K562 (cell line): ENCODE measurements around the gene NRROS. TPM values are rescaled to one million over a fixed set of nuclear protein-coding genes. Genes with fewer than 3 reads are reported as not detected.

Experiments
- ATAC-seq: fragments of 200-7000 bp; cut with Tn5 transposase; 3 replicates; pipeline ENCODE4 v1.9.1; 2020; ENCODE audit warnings: moderate library complexity
- Bru-seq: library from RNA; stranded (reverse); fragments of 400-500 nt; gene quantifications from one replicate; lab custom pipeline; 2021; lab: Mats Ljungman, UMichigan
- BruChase-seq, 2 experiments: library from RNA; stranded (reverse); fragments of 400-500 nt; gene quantifications; one replicate each; lab custom pipeline; 2021; lab: Mats Ljungman, UMichigan
- BruUV-seq: library from RNA; stranded (reverse); fragments of 400-500 nt; replicated peaks from 2 replicates; lab custom pipeline; 2021; lab: Mats Ljungman, UMichigan
- CTCF ChIA-PET: fragments of 300-600 bp; formaldehyde crosslinking; extraction: SDS; loops from one replicate; lab custom pipeline; 2021; ENCODE audit warnings: low intra/inter-chr PET ratio; lab: Yijun Ruan, JAX
- POLR2A ChIA-PET: fragments of 300-600, 350-650 bp; sonication (Branson Sonifier 250); formaldehyde crosslinking; extraction: SDS; loops from one replicate; lab custom pipeline; 2021; ENCODE audit warnings: antibody characterized with exemption, inconsistent platforms; lab: Yijun Ruan, JAX
- DNase-seq, 4 experiments: peaks; one replicate each; pipeline versions ENCODE4 v3.0.0 to v3.0.0-alpha.2; 2011 to 2018; ENCODE audit warnings: low spot score in 3 of 4, mixed read lengths in 3 of 4; ENCODE audit errors: extremely low read depth in 1 of 4
- FAIRE-seq: peaks from 2 replicates; lab custom pipeline; 2011; peaks lifted over from hg19 to GRCh38; lab: Jason Lieb, UNC
- H2AFZ ChIP-seq: 2 replicates; pipeline ENCODE4 v1.6.0; 2011; ENCODE audit warnings: low read depth, low read length, control low read depth, inconsistent platforms
- H3K27ac ChIP-seq: fragments of 200-600 bp; 3 replicates; pipeline ENCODE4 v1.8.0; 2011; ENCODE audit warnings: low read depth, mild to moderate bottlenecking, control low read depth, inconsistent platforms, low read length, moderate library complexity, mixed read lengths; ENCODE audit errors: extremely low read depth
- H3K27me3 ChIP-seq, 2 experiments: fragments of 300-600 bp in 1 of 2; 2 replicates in 1 of 2; 3 replicates in 1 of 2; pipeline versions ENCODE4 v1.6.0 to v1.8.0; 2011; ENCODE audit warnings: inconsistent platforms in 2 of 2, low read length in 2 of 2, mild to moderate bottlenecking in 1 of 2, mixed read lengths in 1 of 2, moderate library complexity in 1 of 2; ENCODE audit not compliant: control insufficient read depth in 2 of 2, insufficient read depth in 2 of 2
- H3K36me3 ChIP-seq: fragments of 300-600 bp; 3 replicates; pipeline ENCODE4 v1.8.0; 2011; ENCODE audit warnings: mild to moderate bottlenecking, low read length, inconsistent platforms; ENCODE audit not compliant: control insufficient read depth, insufficient read depth
- H3K4me1 ChIP-seq, 2 experiments: fragments of 200-600 bp in 1 of 2; replicated peaks in 1 of 2; 2 replicates in 1 of 2; 3 replicates in 1 of 2; pipeline versions ENCODE4 v1.5.1 to v1.8.0; 2011; ENCODE audit warnings: inconsistent platforms in 2 of 2, low read length in 2 of 2, mild to moderate bottlenecking in 1 of 2, mixed read lengths in 1 of 2, moderate library complexity in 1 of 2; ENCODE audit not compliant: control insufficient read depth in 2 of 2, insufficient read depth in 2 of 2
- H3K4me2 ChIP-seq: 2 replicates; pipeline ENCODE4 v1.6.1; 2011; ENCODE audit warnings: low read length, control low read depth, inconsistent platforms, mixed read lengths; ENCODE audit not compliant: insufficient read depth
- H3K4me3 ChIP-seq: fragments of 200-600 bp; sonication (generic), shearing (Covaris generic); 2 replicates; pipeline ENCODE4 v1.5.1; 2016; ENCODE audit warnings: control low read depth, inconsistent platforms
- H3K79me2 ChIP-seq: fragments of 200-600 bp; 3 replicates; pipeline ENCODE4 v1.8.0; 2011; ENCODE audit warnings: low read length, inconsistent platforms; ENCODE audit not compliant: control insufficient read depth, insufficient read depth
- H3K9ac ChIP-seq, 2 experiments: 2 replicates each; pipeline versions ENCODE4 v1.6.0 to v1.6.1; 2011; ENCODE audit warnings: low read depth in 2 of 2, low read length in 2 of 2, control low read depth in 1 of 2, inconsistent platforms in 1 of 2, mild to moderate bottlenecking in 1 of 2, mixed read lengths in 1 of 2; ENCODE audit not compliant: insufficient read depth in 1 of 2
- H3K9me1 ChIP-seq: one replicate; pipeline ENCODE4 v1.6.0; 2011; ENCODE audit warnings: inconsistent platforms, mild to moderate bottlenecking, low read length, moderate library complexity; ENCODE audit not compliant: control insufficient read depth, insufficient read depth
- H3K9me3 ChIP-seq: replicated peaks from 2 replicates; pipeline ENCODE4 v1.5.1; 2011; ENCODE audit warnings: low read depth, low read length, inconsistent platforms; ENCODE audit not compliant: control insufficient read depth, insufficient read depth
- H4K20me1 ChIP-seq: replicated peaks from 2 replicates; pipeline ENCODE4 v1.6.1; 2011; ENCODE audit warnings: low read length, inconsistent platforms, mixed read lengths; ENCODE audit not compliant: control insufficient read depth, insufficient read depth
- EHMT2 ChIP-seq: fragments of 450-650 bp; IDR thresholded peaks from 2 replicates; pipeline ENCODE4 v1.6.1; 2018; ENCODE audit warnings: antibody characterized with exemption
- HSF4 ChIP-seq: fragments of 250-450 bp; sonication (Bioruptor Pico); IDR thresholded peaks from 2 replicates; pipeline ENCODE4 v2.1.2; 2022; ENCODE audit warnings: mild to moderate bottlenecking, moderate library complexity, borderline replicate concordance
- ID3 ChIP-seq, 2 experiments: fragments of 250-450 bp in 1 of 2; fragments of 450-650 bp in 1 of 2; sonication (Bioruptor Pico) in 1 of 2; IDR thresholded peaks; 2 replicates each; pipeline versions ENCODE4 v1.6.1 to v1.8.0; 2016 to 2021; ENCODE audit warnings: mild to moderate bottlenecking in 2 of 2, moderate library complexity in 2 of 2, missing compliant biosample characterization in 1 of 2, missing genetic modification characterization in 1 of 2
- NONO ChIP-seq, 2 experiments: fragments of 200-400 bp in 1 of 2; fragments of 450-650 bp in 1 of 2; formaldehyde crosslinking in 1 of 2; IDR thresholded peaks; 2 replicates each; pipeline ENCODE4 v1.6.1; 2017; ENCODE audit warnings: low read depth in 2 of 2, mild to moderate bottlenecking in 2 of 2, moderate library complexity in 2 of 2, low read length in 1 of 2
- PTBP1 ChIP-seq: fragments of 200-400 bp; formaldehyde crosslinking; IDR thresholded peaks from 2 replicates; pipeline ENCODE4 v1.6.1; 2017; ENCODE audit warnings: low read depth, low read length
- SOX6 ChIP-seq: fragments of 450-650 bp; IDR thresholded peaks from 2 replicates; pipeline ENCODE4 v1.6.1; 2014; ENCODE audit warnings: mild to moderate bottlenecking
- TCFL5 ChIP-seq: fragments of 250-450 bp; sonication (Bioruptor Pico); conservative IDR thresholded peaks from 2 replicates; pipeline ENCODE4 v1.6.1; 2021; ENCODE audit warnings: mild to moderate bottlenecking, moderate library complexity, matching md5 sums
- ZNF277 ChIP-seq: fragments of 250-450 bp; sonication (Bioruptor Pico); IDR thresholded peaks from 2 replicates; pipeline ENCODE4 v1.8.0; 2022; ENCODE audit warnings: inconsistent platforms, mild to moderate bottlenecking, moderate library complexity, borderline replicate concordance
- ZNF518B ChIP-seq: fragments of 250-450 bp; sonication (Bioruptor Pico); IDR thresholded peaks from 2 replicates; pipeline ENCODE4 v1.5.0; 2021; ENCODE audit warnings: mild to moderate bottlenecking, moderate library complexity
- WGBS: fragments of 100-300 bp; shearing (Covaris generic); methylation state at CpG from one replicate; pipeline ENCODE4 v1.1.6; 2016; ENCODE audit warnings: low coverage, mixed read lengths; ENCODE audit not compliant: insufficient coverage; ENCODE audit errors: missing lambda C conversion rate; 5-methylcytosine and 5-hydroxymethylcytosine counted together
- in situ Hi-C: fragments of 300-500 bp; cut with MboI; formaldehyde crosslinking; loops from 4 replicates; pipeline ENCODE4 v1.15.0; 2018; ENCODE audit warnings: inconsistent platforms, mixed read lengths
- intact Hi-C: fragments of 100-400 bp; cut with micrococcal nuclease; formaldehyde crosslinking; loops from 2 replicates; pipeline ENCODE4 v1.14.2; 2022
- long read RNA-seq, 3 experiments: library from polyadenylated mRNA in 2 of 3; library from RNA in 1 of 3; unstranded in 2 of 3; stranded (forward) in 1 of 3; transcript quantifications; one replicate each; pipeline ENCODE4 v2.0.0, GENCODE V29; 2019 to 2022
- polyA minus RNA-seq, 3 experiments: library from RNA; depleted of rRNA, polyadenylated mRNA; stranded (reverse); fragments of >200 nt; gene quantifications; 2 replicates each; pipeline ENCODE4 v1.2.3, GENCODE V29; 2011
- polyA plus RNA-seq, 8 experiments: library from polyadenylated mRNA; depleted of rRNA in 4 of 8; stranded (reverse) in 5 of 8; unstranded in 3 of 8; fragments of >200 nt; fragmentation: Nextera tagmentation in 2 of 8; fragmentation: Illumina TruSeq in 1 of 8; extraction: Ambion mirVana in 2 of 8; extraction: Trizol in 1 of 8; gene quantifications; 2 replicates each; pipeline versions ENCODE4 v1.2.1 to v1.2.3, GENCODE V29; 2011 to 2014; ENCODE audit warnings: inconsistent platforms in 1 of 8, missing spikeins in 1 of 8
- total RNA-seq, 7 experiments: library from RNA; depleted of rRNA in 6 of 7; stranded (reverse); fragments of >200 nt in 6 of 7; fragmentation: Illumina TruSeq in 2 of 7; extraction: Trizol in 2 of 7; gene quantifications; 2 replicates each; pipeline versions ENCODE4 v1.2.1 to v1.2.3, GENCODE V29; 2011 to 2021; ENCODE audit warnings: low replicate concordance in 1 of 7

Gene NRROS
- total RNA-seq (2011; cell fraction: chromatin; rRNA removed; ENCODE audit: low replicate concordance) = 7.2 and 22.0 TPM in 2 replicates
- 15.8 and 20.0 TPM in 2 replicates for total RNA-seq (2011; cell fraction: nucleolus; rRNA removed)
- 8.9 and 10.3 TPM in 2 replicates for total RNA-seq (2011; cell fraction: nucleoplasm; rRNA removed)
- 4.6 and 6.9 TPM in 2 replicates for total RNA-seq (2014; rRNA removed)
- 1.2 and 2.1 TPM in 2 replicates for total RNA-seq (2014; rRNA removed; fragmentation: Illumina TruSeq; extraction: Trizol)
- 3.7 and 3.8 TPM in 2 replicates for total RNA-seq (2015; rRNA removed; fragmentation: Illumina TruSeq; extraction: Trizol)
- 13.0 and 13.8 TPM in 2 replicates for total RNA-seq (2021)
- polyA plus RNA-seq (2011; rRNA removed) = 2.2 and 7.1 TPM in 2 replicates
- 2.7 and 5.0 TPM in 2 replicates for polyA plus RNA-seq (2011; cell fraction: cytosol; rRNA removed)
- polyA plus RNA-seq (2011; cell fraction: nucleus; rRNA removed) = 5.4 and 8.2 TPM in 2 replicates
- polyA plus RNA-seq (2012) = 16.4 and 25.4 TPM in 2 replicates
- 5.4 and 8.9 TPM in 2 replicates for polyA plus RNA-seq (2014; fragmentation: Illumina TruSeq; extraction: Trizol)
- under 1 TPM; 0.34 to 0.35 TPM for polyA plus RNA-seq (2014; fragmentation: Nextera tagmentation; extraction: Ambion mirVana)
- polyA plus RNA-seq (2014; rRNA removed) = 4.6 and 6.4 TPM in 2 replicates
- 3.0 and 3.7 TPM in 2 replicates for polyA minus RNA-seq (2011; rRNA and poly(A)+ RNA removed)
- 5.2 and 6.3 TPM in 2 replicates for polyA minus RNA-seq (2011; cell fraction: cytosol; rRNA and poly(A)+ RNA removed)
- 2.1 and 4.6 TPM in 2 replicates for polyA minus RNA-seq (2011; cell fraction: nucleus; rRNA and poly(A)+ RNA removed)
- Bru-seq, nascent RNA = percentile 74 among the genes with signal in this experiment
- BruChase-seq, experiment 1, labeled RNA remaining after a 2-hour chase = percentile 67 among the genes with signal in this experiment
- BruChase-seq, experiment 2, labeled RNA remaining after a 6-hour chase = percentile 64 among the genes with signal in this experiment
- long read RNA-seq, experiment 1, partial matches to known transcripts = 1 of 4 reads
- long read RNA-seq, experiment 1, other reads (novel, unspliced or antisense) = 1 of 4 reads
- long read RNA-seq, experiment 2, transcript NRROS-201 (3 exons, 2,564 nt) = major isoform, 6 of 9 reads
- long read RNA-seq, experiment 2, partial matches to known transcripts = 3 of 9 reads
- long read RNA-seq, experiment 2, other reads (novel, unspliced or antisense) = 0 of 9 reads
- long read RNA-seq, experiment 3 = 0 reads

GRCh38 chr3:196639483-196640296 is at the start of gene NRROS:
Gene NRROS, plus strand, starts transcription at chr3:196639694. Its CDS starts 14,846 bp downstream, at chr3:196654540.
- peaks cover 29 to 31% of the 10 kb centered on the region in 2 experiments for H3K4me1 ChIP-seq
- peak within 1 kb of the TSS; percentile 81 for H3K4me2 ChIP-seq
- FAIRE-seq (no peak), DNase-seq (peak; percentile 80 to 87 (median 82)), ATAC-seq (peak; percentile 89)
- in situ Hi-C loops = no loop called here
- TSS peak; percentile 55 for BruUV-seq
- POLR2A ChIA-PET = interaction anchor here (0.6 to 1.5 kb wide), 7 partner anchors 8 to 1053 kb away, joined by 3 to 6 read pairs (median 3); no protein-coding TSS in a partner anchor
- peaks cover 14% of the 10 kb centered on the region; the same call in 2 of the 3 replicates for H3K36me3 ChIP-seq
- no peaks in the 10 kb centered on the region for H3K9me1 ChIP-seq
- H3K27ac ChIP-seq = peak within 1 kb of the TSS; percentile 78
- H2AFZ ChIP-seq = peak within 1 kb of the TSS; percentile 96
- no peaks in the 10 kb centered on the region for H3K27me3 ChIP-seq
- CTCF ChIA-PET = interaction anchor here (0.6 kb wide), 1 partner anchor 53 kb away, joined by 3 read pairs; no protein-coding TSS in a partner anchor
- peak within 1 kb of the TSS; percentile 67 to 93 for H3K9ac ChIP-seq
- no peaks in the 10 kb centered on the region for H3K9me3 ChIP-seq
- H3K79me2 ChIP-seq = peaks cover 30% of the 10 kb centered on the region
- H4K20me1 ChIP-seq = no peaks in the 10 kb centered on the region
- 2% methylated on average over 46 of the region's 65 CpGs for WGBS
- intact Hi-C loops = no loop called here
- peak within 1 kb of the TSS; percentile 60 for H3K4me3 ChIP-seq
- no peak for TF ChIP-seq ID3 (CRISPR knock-in tag; IDR thresholded peaks at IDR 0.05)
- 0 out of 2 replicates have a peak, but pooled peaks have one; percentile 35 for TF ChIP-seq ID3 (tag; IDR thresholded peaks at IDR 0.05)
- no peak for TF ChIP-seq NONO (IDR thresholded peaks at IDR 0.05; ENCODE audit: low read depth in 2 of 2, low read length in 1 of 2)
- no peak for TF ChIP-seq SOX6
- peak; percentile 84; the same call in 1 of the 2 replicates for TF ChIP-seq PTBP1
- no peak for TF ChIP-seq EHMT2
- no peak for TF ChIP-seq HSF4 (CRISPR knock-in tag)
- no peak for TF ChIP-seq ZNF277 (CRISPR knock-in tag)
- no peak for TF ChIP-seq ZNF518B (CRISPR knock-in tag)
- TF ChIP-seq TCFL5 (CRISPR knock-in tag) = no peak
